Ecto neural progenitor cell (in vitro differentiated cells): ENCODE data around the gene SLTM.
"Not testable (repeated sequence)": the region's sequence is repeated elsewhere in the genome, so short reads cannot be mapped to it uniquely, and the experiment has no call there.

Experiments used
- DNase-seq: peaks from one replicate; pipeline ENCODE4 v3.0.0-alpha.2; 2018; ENCODE audit warnings: low spot score

SLTM gene

DNA sequence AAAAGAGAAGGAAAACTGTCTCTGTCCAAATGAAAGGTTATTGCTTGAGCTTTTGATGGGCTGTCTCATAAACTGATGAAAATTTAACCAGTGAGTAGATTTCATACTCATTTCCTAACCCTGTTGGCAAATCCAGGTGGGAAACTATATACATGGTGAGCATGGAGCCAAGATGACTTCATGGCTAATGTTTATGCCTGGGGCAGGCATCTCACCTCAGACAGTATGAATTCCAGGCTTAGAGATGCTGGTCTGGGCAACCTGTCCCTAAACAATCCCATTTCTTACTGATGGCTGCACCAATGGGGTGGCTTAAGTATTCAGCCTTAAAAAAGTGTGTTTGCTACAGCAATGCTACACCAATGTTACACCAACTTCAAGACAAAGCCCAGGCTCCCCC, 58.1 kb downstream of the SLTM start:
- no peak for DNase-seq

DNA sequence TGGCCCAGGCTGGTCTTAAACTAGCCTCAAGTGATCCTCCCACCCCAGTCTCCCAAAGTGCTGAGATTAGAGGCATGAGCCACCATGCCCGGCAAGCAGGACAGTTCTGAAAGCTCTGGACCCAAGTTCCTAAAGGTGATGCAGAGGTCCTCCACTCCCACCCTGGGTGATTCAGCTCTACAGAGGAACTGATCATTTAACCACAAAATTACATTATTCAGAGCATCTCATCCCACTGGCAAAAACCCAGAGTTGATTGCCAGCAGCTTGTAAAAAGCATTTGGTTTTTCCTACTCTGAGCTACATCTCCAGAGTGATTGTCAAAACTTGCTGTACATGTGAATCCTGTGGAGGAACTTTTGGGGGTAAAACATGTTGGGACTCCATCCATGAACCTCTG, 60.2 kb downstream of the SLTM start:
- DNase-seq, result no peak

DNA sequence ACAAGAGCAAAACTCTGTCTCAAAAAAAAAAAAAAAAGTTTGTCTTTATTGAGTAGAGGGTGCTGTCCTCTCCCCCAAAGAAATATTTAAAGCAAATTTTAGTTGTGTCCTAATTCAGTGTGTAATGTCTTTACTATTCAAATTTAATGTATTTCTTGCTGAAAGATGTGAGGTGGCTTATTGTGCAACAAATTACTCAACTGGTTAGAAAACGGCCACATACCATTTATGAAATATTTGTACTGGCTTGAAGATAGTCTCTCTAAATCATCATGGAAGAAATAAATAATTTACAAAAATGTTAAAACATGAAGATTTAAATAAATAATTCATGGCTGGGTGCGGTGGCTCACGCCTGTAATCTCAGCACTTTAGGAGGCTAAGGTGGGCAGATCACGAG, 63.0 kb downstream of the SLTM start:
- DNase-seq, result no peak

DNA sequence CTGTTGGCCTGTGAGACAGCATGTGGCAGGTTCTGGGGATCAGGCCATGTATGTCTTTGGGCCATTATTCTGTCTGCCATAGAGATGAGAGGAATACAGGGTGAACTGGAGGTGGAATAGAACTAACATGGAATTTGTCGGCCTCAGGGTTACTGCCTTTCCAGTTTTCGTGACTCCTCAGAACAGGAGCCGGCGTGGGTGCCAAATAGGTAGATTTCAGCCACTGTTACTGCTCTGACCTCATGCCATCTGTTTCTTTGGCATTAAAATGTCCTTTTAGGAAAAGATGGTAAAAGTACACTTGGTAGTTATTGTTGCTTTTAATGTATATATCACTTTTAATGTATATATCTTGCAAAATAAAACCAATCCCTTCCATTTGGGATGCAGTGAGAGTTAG, 65.6 kb downstream of the SLTM start:
- DNase-seq, result no peak

DNA sequence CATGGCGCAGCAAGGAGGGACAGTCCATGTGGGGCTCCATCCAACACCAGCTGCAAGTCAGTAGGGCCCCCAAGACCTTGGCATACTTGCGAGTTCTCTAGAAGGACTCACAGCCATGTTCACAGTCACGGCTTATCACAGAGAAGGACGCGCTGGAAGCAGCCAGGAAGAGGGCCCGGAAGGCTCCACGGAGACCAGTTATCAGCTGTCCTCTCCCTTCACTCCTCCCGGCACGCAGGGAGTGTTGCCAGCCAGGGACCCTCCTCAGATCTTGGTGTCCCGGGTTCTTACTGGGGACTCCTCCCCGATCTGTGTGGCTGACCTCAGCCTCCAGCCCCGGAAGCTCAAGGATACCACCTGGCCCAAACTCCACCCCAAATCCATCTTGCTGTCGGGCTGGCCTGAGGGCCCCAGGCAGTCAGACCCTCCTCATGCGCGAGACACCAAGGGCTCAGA, 68.0 kb downstream of the SLTM start:
- DNase-seq, result no peak

DNA sequence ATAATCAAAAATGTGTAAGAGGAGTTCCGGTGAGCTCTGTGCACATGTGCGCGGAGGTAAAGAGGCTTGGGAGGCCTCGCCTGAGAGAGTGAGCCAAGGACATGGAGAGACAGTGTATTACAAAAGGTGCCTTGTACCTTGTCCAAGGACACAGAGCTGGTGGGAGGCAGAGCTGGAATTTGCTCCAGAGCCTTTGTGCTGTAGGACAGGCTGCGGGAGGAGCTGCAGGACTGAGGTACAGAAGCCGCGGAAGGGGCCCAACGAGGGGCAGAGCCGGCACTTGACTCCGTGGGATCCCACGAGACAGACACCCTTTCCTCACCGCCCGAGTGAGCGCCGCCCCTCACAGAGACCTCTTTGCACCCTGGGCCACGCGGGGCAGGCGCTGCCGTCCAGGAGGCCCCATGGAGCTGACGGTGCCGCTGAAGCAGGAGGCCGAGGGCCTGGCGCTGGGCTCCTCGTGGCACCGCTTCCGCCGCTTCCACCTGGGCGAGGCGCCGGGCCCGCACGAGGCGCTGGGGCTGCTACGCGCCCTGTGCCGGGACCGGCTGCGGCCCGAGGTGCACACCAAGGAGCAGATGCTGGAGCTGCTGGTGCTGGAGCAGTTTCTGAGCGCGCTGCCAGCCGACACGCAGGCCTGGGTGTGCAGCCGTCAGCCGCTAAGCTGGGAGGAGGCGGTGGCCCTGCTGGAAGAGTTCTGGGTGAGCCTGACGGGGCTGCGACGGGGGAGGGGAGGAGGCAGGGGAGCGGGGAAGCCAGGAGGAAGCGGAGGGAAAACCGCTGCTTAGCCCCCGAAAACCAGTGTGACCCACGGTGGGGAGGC, 68.7 kb downstream of the SLTM start:
- peak; percentile 61 for DNase-seq

DNA sequence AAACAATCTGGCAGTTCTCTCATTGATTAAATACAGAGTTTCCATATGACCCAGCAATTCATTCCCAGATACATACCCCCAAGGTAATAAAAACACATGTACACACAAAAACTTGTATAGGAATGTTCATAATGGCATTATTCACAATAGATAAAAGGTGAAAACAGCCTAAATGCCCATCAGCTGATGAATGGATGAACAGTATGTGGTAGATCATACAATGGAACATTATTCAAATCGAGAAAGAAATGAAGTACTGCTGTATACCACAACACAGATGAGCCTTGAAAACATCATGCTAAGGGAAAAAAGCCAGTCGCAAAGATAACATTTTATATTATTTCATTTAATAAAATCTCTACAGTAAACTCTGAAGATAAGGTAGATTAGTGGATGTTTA, 71.2 kb downstream of the SLTM start:
- DNase-seq, result no peak

DNA sequence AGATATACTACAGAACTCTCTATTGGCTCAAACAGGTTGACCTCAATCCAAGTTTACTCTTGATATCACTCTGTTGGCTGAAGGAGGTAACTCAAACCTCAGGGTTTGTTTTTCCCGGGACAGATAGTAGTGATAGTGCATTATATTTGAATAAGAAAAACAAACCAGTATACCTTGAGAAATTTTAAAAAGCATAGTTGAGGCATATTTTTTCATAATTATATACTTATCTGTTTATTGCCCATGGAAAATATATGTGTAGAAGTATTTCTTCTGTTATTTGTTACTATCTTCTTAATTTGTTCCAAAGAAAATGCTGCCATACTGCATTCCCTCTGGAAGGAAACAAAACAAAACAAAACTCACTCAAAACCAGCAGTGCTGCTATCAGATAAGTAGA, 76.9 kb downstream of the SLTM start:
- not testable (repeated sequence) for DNase-seq

DNA sequence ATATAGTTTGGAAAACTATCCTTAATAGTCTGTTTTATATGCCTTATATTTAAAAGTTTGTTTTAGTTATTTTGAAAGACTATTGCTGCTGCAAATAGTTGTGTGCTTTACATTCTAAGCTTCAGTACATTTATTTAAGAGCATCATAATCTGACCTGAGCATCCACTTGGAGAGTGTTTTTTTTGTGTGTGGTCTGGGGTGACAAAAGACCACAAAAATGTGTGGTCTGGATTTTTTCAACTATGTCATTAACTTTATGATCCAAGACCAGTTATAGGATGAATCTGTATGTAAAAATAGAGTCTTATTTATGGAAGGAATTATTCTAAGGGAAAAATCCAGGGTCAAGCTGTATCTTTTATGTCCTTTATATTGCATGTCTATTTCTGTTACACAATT, 77.4 kb downstream of the SLTM start:
- DNase-seq, result no peak

DNA sequence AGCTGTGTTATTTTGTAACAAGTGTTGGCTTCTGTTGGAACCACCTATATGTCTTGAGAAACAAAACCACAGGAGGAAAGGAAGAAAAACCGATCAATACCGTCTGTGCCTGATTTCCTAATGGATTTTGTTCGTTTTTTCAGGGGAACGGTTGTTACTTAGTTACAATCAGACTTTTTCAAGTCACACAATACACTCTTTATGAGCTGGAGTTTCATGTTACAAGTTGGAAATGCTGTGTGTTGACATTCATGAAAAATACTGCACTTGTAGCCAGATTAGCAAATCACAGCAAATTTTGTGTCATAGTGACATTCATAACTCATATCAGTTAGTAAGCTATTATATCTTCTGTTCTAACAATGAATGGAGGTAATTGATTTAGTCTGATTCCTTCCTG, 78.9 kb downstream of the SLTM start:
- DNase-seq, result no peak

DNA sequence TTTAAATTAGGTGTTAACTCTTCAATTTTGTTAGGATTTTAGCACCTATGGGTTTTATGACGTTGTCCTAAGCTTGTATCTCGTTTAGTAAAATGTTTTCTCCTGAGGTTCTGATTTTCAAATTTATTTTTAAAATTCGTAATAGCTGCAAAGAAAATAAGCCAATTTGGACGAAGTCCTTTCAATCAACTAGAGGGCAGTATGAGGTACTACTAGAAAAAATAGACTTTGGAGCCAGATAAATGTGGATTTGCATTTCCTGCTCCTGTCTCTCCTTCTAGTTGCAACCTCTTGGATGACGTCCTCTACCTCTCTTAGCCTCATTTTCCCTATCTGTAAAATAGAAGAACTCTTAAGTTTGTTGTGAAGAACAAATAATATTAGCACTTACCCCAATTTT, 81.1 kb downstream of the SLTM start:
- DNase-seq, result no peak

DNA sequence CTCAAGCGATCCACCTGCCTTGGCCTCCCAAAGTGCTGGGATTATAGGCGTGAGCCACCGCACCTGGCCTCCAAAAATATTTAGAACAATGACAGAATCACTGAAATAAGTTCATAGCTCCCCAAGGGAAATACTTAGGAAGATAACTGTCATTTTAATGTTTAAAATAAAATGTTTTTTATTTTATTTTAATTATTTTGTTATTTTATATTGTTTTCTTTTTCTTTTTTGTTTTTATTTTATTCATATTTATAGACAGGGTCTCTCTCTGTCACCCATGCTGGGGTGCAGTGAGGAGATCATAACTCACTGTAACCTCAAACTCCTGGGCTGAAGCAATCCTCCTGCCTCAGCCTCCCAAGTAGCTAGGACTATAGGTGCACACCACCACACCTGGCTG, 82.3 kb downstream of the SLTM start:
- DNase-seq, result not testable (repeated sequence)

DNA sequence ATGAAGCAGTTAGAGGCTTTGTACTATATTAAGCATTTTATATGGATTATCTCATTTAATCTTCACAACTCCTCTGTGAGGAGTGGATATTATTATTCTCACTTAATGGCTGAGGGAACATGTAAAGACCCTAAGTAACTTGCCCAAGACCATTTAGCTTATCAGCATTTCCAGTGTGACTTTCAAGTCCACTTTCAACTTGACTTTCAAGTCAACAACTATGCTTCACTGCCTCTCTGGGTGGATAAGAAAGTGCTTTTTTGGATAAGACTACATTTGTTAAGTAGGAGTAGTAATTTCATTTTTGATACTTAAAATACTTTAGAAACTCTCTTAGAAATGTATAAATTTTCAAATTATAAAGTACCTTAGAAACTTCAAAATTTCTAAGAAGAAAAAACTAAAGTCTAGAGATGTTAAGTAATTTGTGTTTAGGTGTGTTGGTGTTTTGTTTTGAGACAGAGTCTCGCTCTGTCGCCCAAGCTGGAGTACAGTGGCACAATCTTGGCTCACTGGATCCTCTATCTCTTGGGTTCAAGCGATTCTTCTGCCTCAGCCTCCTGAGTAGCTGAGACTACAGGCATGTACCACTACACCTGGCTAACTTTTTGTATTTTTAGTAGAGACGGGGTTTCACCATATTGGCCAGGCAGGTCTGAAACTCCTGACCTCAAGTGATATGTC, 90.6 kb downstream of the SLTM start:
- no peak for DNase-seq

DNA sequence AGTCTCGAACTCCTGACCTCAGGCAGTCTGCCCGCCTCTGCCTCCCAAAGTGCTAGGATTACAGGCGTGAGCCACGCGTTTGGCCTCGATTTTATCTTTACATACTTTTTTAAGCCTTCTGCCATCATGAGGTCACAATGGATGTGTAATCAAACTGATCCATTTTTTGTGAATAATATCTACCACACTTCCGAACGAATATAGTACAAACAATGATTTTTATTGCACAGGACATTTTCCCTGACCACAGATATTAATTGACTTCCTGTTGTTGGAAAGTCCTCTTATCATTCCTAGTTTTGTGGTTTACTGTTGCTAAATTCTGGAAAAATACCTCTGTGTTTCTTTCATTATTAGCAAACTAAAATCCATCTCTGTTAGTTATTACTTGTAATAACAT, 93.4 kb downstream of the SLTM start:
- no peak for DNase-seq

DNA sequence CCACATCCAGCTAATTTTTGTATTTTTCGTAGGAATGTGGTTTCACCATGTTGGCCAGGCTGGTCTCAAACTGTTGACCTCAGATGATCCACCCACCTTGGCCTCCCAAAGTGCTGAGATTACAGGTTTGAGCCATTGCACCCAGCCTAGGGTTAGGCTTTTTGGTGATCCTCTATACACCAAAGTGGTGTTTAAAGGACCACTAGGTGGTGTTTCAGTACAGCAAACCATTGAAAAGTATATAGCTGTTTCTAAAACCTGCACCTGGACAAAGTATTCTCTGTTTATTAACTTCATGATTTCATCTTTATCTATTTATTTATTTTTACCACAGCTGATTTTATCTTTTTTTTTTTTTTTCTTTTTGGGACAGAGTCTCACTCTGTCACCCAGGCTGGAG, 94.0 kb downstream of the SLTM start:
- no peak for DNase-seq

DNA sequence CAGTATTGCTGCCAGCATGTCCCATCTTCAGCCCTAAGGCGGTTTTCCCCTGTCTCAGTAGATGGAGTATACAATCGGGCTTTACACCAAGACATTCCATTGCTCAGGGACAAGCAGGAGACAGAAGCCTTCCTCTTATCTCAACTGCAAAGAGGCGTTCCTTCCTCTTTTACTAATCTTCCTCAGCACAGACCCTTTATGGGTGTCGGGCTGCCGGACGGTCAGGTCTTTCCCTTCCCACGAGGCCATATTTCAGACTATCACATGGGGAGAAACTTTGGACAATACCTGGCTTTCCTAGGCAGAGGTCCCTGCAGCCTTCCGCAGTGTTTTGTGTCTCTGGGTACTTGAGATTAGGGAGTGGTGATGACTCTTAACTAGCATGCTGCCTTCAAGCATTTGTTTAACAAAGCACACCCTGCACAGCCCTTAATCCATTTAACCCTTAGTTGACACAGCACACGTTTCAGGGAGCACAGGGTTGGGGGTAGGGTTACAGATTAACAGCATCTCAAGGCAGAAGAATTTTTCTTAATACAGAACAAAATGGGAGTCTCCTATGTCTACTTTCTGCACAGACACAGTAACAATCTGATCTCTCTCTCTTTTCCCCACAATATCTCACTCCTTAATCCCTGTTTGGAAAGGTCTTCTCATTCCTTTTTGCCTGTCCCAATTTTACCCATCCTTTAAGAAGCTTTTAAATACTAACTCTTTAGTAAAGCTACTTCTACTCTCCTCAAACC, 99.6 kb downstream of the SLTM start:
- peak; percentile 49 for DNase-seq

DNA sequence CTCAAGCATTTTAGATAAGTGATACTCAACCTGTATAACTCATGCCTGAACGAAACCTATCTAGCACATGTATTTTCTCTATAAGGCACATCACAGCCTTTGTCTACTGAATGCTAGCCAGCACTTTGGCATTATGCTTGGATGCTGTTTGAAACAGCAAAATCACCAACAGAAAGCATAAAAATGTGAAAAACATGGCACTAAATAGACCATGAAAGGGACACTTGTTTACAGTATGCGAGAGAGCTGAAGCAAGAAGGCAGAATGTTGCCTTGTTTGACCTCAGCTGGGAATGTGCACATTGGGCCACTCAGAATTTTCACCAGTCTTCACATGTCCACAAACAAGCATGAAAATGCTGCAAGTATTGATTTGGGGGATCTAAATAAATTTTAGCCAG, 102.9 kb downstream of the SLTM start:
- no peak for DNase-seq
